Esophagus muscularis mucosa (tissue), 4 donors: ENCODE data around the gene SLC37A3. TPM values are rescaled to one million over a fixed set of nuclear protein-coding genes. Genes with fewer than 3 reads are reported as not detected.

Experiments used
- DNase-seq: peaks from one replicate; pipeline ENCODE4 v3.0.0-alpha.2; 2017; ENCODE audit errors: extremely low spot score
- H3K27ac ChIP-seq, 4 donors: fragments of 200-600 bp; sonication (generic); replicated peaks in 1 of 4; 1 replicate in 3 of 4; 2 replicates in 1 of 4; pipeline ENCODE4 v1.5.1; 2016 to 2019; ENCODE audit warnings: mild to moderate bottlenecking in 1 of 4
- H3K27me3 ChIP-seq, 4 donors: fragments of 200-600 bp; sonication (generic); one replicate each; pipeline versions ENCODE4 v1.5.1 to v1.6.0; 2016 to 2019
- H3K36me3 ChIP-seq, 4 donors: fragments of 200-600 bp; sonication (generic); one replicate each; pipeline ENCODE4 v1.5.1; 2016 to 2019
- H3K4me1 ChIP-seq, 4 donors: fragments of 200-600 bp; sonication (generic); one replicate each; pipeline ENCODE4 v1.5.1; 2016 to 2019
- H3K4me3 ChIP-seq, 4 donors: fragments of 200-600 bp; sonication (generic); 1 replicate in 2 of 4; 2 replicates in 2 of 4; pipeline ENCODE4 v1.5.1; 2016 to 2019; ENCODE audit warnings: mild to moderate bottlenecking in 4 of 4, moderate library complexity in 1 of 4
- H3K9me3 ChIP-seq, 4 donors: fragments of 200-600 bp; sonication (generic); 1 replicate in 3 of 4; 2 replicates in 1 of 4; pipeline ENCODE4 v1.5.1; 2016 to 2019
- EP300 ChIP-seq: sonication (generic); formaldehyde crosslinking; IDR thresholded peaks from one replicate; pipeline ENCODE4 v1.6.1; 2017; ENCODE audit warnings: antibody characterized with exemption
- POLR2A ChIP-seq: fragments of 450-650 bp; IDR thresholded peaks from one replicate; pipeline ENCODE4 v1.6.1; 2017; ENCODE audit warnings: antibody characterized with exemption, moderate library complexity, mild to moderate bottlenecking, low read depth
- POLR2AphosphoS5 ChIP-seq, 2 donors: sonication (generic); formaldehyde crosslinking; IDR thresholded peaks; one replicate each; pipeline ENCODE4 v1.6.1; 2017; ENCODE audit warnings: antibody characterized with exemption in 2 of 2
- WGBS: methylation state at CpG from one replicate; pipeline ENCODE4 v1.1.5; 2018; 5-methylcytosine and 5-hydroxymethylcytosine counted together
- intact Hi-C: fragments of 100-400 bp; cut with DNase I; formaldehyde crosslinking; loops from one replicate; pipeline ENCODE4 v1.15.1; 2023
- total RNA-seq, 4 donors: library from RNA; depleted of rRNA; stranded (reverse); fragments of >200 nt; gene quantifications; one replicate each; pipeline versions ENCODE4 v1.1.0 to v1.2.1, GENCODE V29; 2016
- TF ChIP-seq, protein P1 (sequence below), 3 experiments: fragments of 200-600 bp in 2 of 3; fragments of 450-650 bp in 1 of 3; sonication (generic) in 2 of 3; IDR thresholded peaks; one replicate each; pipeline ENCODE4 v1.5.1; 2017 to 2019; ENCODE audit warnings: antibody characterized with exemption in 3 of 3, mild to moderate bottlenecking in 2 of 3, moderate library complexity in 1 of 3

The SLC37A3 gene
- total RNA-seq, 4 donors from 2014 or later = 33.1 to 67.8 (median 49.0) TPM

DNA sequence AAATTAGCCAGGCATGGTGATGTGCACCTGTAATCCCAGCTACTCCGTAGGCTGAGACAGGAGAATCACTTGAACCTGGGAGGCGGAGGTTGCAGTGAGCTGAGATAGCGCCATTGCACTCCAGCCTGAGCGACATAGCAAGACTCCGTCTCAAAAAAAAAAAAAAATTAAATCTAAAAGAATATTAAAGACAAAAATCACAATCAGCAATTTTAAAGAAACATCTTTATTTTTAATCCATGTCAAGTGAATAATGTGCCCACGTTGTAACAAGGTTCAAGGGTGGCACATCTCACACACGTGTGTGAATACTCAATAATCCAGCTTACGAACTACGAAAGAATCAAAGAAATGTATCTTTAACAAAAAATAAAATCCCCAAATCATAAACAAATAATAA, 23.0 kb downstream of the SLC37A3 start:
- H3K36me3 ChIP-seq = peaks cover 27 to 60% (median 36%) of the 10 kb centered on the region in 4 donors
- no peak overlapping the region for H3K27ac ChIP-seq
- intact Hi-C loops = no loop called here
- H3K27me3 ChIP-seq = no peaks in the 10 kb centered on the region
- TF ChIP-seq POLR2AphosphoS5 (IDR thresholded peaks at IDR 0.05) (no peak), POLR2A (no peak), EP300 (no peak)
- TF ChIP-seq, protein P1, sequence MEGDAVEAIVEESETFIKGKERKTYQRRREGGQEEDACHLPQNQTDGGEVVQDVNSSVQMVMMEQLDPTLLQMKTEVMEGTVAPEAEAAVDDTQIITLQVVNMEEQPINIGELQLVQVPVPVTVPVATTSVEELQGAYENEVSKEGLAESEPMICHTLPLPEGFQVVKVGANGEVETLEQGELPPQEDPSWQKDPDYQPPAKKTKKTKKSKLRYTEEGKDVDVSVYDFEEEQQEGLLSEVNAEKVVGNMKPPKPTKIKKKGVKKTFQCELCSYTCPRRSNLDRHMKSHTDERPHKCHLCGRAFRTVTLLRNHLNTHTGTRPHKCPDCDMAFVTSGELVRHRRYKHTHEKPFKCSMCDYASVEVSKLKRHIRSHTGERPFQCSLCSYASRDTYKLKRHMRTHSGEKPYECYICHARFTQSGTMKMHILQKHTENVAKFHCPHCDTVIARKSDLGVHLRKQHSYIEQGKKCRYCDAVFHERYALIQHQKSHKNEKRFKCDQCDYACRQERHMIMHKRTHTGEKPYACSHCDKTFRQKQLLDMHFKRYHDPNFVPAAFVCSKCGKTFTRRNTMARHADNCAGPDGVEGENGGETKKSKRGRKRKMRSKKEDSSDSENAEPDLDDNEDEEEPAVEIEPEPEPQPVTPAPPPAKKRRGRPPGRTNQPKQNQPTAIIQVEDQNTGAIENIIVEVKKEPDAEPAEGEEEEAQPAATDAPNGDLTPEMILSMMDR (IDR thresholded peaks at IDR 0.05) = no peak
- H3K4me1 ChIP-seq = no peaks in the 10 kb centered on the region
- H3K9me3 ChIP-seq = no peaks in the 10 kb centered on the region
- H3K4me3 ChIP-seq = no peak overlapping the region
- no peak for DNase-seq
- 90% methylated on average over 9 of the region's 9 CpGs for WGBS

DNA sequence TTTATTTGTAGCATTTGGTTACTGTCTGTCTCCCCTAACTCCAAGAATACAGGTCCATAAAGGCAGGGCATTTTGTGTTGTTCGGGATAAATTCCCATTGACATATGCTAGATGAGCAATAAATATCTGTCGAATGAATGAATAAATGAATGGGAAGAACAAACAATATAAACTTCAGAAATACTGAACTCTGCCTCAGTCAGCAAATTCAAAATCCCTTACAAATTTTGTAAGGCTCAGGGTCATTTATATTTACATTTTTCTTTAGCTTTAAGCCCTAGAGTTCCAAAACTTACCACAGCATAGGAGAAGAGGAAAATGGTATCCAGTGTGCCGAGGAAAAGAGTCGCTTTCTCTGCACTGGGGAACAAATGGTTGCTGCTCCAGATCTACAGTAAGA, 29.0 kb downstream of the SLC37A3 start:
- 92% methylated on average over 4 of the region's 4 CpGs for WGBS
- intact Hi-C loops = no loop called here
- Histone ChIP-seq H3K27me3 (no peaks in the 10 kb centered on the region), H3K27ac (no peak overlapping the region), H3K4me1 (no peaks in the 10 kb centered on the region), H3K9me3 (no peaks in the 10 kb centered on the region), H3K36me3 (peaks cover 0 to 35% (median 23%) of the 10 kb centered on the region in 4 donors), H3K4me3 (no peak overlapping the region)
- DNase-seq = no peak
- TF ChIP-seq EP300 (no peak), POLR2AphosphoS5 (IDR thresholded peaks at IDR 0.05) (no peak), POLR2A (no peak)
- TF ChIP-seq, protein P1 (IDR thresholded peaks at IDR 0.05) = no peak

DNA sequence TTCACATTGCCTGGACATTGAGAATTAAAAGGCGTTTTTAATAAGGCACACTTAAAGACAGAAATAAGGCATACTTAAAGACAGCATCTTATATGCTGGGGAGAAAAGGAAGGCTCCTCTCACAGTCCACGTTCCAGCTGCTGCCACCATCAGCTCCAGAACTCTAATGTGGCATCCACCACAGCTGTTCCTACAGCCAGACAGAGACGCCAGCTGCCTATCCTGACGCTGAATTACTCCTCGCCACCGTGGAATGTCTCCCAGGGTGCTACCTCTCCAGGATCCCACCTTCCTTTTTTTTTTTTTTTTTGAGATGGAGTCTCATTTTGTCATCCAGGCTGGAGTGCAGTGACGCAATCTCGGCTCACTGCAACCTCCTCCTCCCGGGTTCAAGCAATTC, 30.8 kb downstream of the SLC37A3 start:
- intact Hi-C loops = no loop called here
- WGBS = 89% methylated on average over 9 of the region's 9 CpGs

DNA sequence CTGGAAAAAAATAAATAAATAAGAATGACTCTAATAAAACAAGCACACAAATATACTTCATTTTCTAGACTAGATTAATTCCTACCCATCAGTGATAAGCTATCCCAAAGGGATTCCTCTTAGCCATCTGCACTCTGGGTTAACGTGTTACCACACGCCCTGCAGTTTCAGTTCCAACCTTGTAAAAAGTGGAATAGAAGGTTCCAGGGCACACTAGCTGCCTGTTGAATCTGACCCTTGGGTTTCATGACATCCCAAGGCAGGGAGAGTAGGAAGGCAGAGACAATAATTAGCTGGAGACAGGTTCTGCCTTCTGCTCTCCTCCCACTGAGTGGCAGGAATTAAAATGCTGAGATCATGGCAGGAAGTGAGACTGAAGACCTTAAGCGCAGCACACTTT, 33.5 kb downstream of the SLC37A3 start:
- 86% methylated on average over 3 of the region's 3 CpGs for WGBS
- H3K4me1 ChIP-seq = no peaks in the 10 kb centered on the region
- intact Hi-C loops = no loop called here

More for the DNA sequence above, 30.8 kb downstream of the SLC37A3 start:
- Histone ChIP-seq H3K27ac (no peak overlapping the region), H3K27me3 (no peaks in the 10 kb centered on the region), H3K36me3 (peaks cover 0 to 41% (median 28%) of the 10 kb centered on the region in 4 donors), H3K9me3 (no peaks in the 10 kb centered on the region), H3K4me3 (no peak overlapping the region), H3K4me1 (no peaks in the 10 kb centered on the region)
- no peak for TF ChIP-seq POLR2AphosphoS5 (IDR thresholded peaks at IDR 0.05)
- TF ChIP-seq, protein P1 (IDR thresholded peaks at IDR 0.05) = no peak
- TF ChIP-seq EP300 = no peak
- TF ChIP-seq POLR2A = no peak
- no peak for DNase-seq

More for the DNA sequence above, 33.5 kb downstream of the SLC37A3 start:
- no peak for DNase-seq
- H3K27ac ChIP-seq = no peak overlapping the region
- H3K36me3 ChIP-seq = peaks cover 0 to 45% (median 30%) of the 10 kb centered on the region in 4 donors
- no peaks in the 10 kb centered on the region for H3K27me3 ChIP-seq
- no peaks in the 10 kb centered on the region for H3K9me3 ChIP-seq
- no peak overlapping the region for H3K4me3 ChIP-seq
- TF ChIP-seq, protein P1 (IDR thresholded peaks at IDR 0.05) = no peak
- TF ChIP-seq EP300 (no peak), POLR2AphosphoS5 (IDR thresholded peaks at IDR 0.05) (no peak), POLR2A (no peak)
